Neural progenitor cell (in vitro differentiated cells): Measurements from ENCODE around the gene MED12L. TPM values are rescaled to one million over a fixed set of nuclear protein-coding genes. Genes with fewer than 3 reads are reported as not detected.

ENCODE experiments used
- DNase-seq: peaks from one replicate; pipeline ENCODE4 v3.0.0-alpha.2; 2016; ENCODE audit warnings: low spot score
- H2AFZ ChIP-seq: fragments of 200-600 bp; sonication (generic); replicated peaks from 2 replicates; pipeline ENCODE4 v1.6.1; 2016; ENCODE audit warnings: antibody characterized with exemption
- H3F3A ChIP-seq: fragments of 200-600 bp; sonication (generic); 2 replicates; pipeline ENCODE4 v1.6.1; 2016; ENCODE audit warnings: antibody characterized with exemption, low read depth
- H3K27ac ChIP-seq: fragments of 200-600 bp; sonication (generic); 2 replicates; pipeline ENCODE4 v1.5.1; 2016; ENCODE audit warnings: mild to moderate bottlenecking
- H3K27me3 ChIP-seq: fragments of 200-600 bp; sonication (generic); 2 replicates; pipeline ENCODE4 v1.6.1; 2016; ENCODE audit warnings: mild to moderate bottlenecking, moderate library complexity
- H3K36me3 ChIP-seq: fragments of 200-600 bp; sonication (generic); 2 replicates; pipeline ENCODE4 v1.5.1; 2016
- H3K4me1 ChIP-seq: fragments of 200-600 bp; sonication (generic); 2 replicates; pipeline ENCODE4 v1.6.1; 2016; ENCODE audit warnings: mixed run types
- H3K4me2 ChIP-seq: fragments of 200-600 bp; sonication (generic); 2 replicates; pipeline ENCODE4 v1.6.1; 2016
- H3K4me3 ChIP-seq: fragments of 200-600 bp; sonication (generic); 2 replicates; pipeline ENCODE4 v1.5.1; 2016
- H3K79me2 ChIP-seq: fragments of 200-600 bp; sonication (generic); 2 replicates; pipeline ENCODE4 v1.6.1; 2016; ENCODE audit warnings: low read depth
- H3K9ac ChIP-seq: fragments of 200-600 bp; sonication (generic); 2 replicates; pipeline ENCODE4 v1.6.1; 2016
- H3K9me3 ChIP-seq: fragments of 200-600 bp; sonication (generic); 2 replicates; pipeline ENCODE4 v1.5.1; 2016; ENCODE audit warnings: low read depth
- H4K20me1 ChIP-seq: fragments of 200-600 bp; sonication (generic); 2 replicates; pipeline ENCODE4 v1.6.1; 2016; ENCODE audit warnings: low read depth
- H3K27ac Mint-ChIP-seq: 3 replicates; pipeline ENCODE4 v1.8.0; 2021; ENCODE audit warnings: mixed read lengths
- H3K27me3 Mint-ChIP-seq: 2 replicates; pipeline ENCODE4 v1.8.0; 2022; ENCODE audit warnings: low read depth, mild to moderate bottlenecking, inconsistent platforms, moderate library complexity, mixed read lengths; ENCODE audit not compliant: insufficient read depth
- H3K36me3 Mint-ChIP-seq: 3 replicates; pipeline ENCODE4 v1.8.0; 2021; ENCODE audit warnings: mixed read lengths
- H3K4me1 Mint-ChIP-seq: 3 replicates; pipeline ENCODE4 v1.8.0; 2021; ENCODE audit warnings: mixed read lengths
- H3K4me3 Mint-ChIP-seq: 3 replicates; pipeline ENCODE4 v1.8.0; 2021; ENCODE audit warnings: mild to moderate bottlenecking, moderate library complexity, mixed read lengths
- H3K9me3 Mint-ChIP-seq: 3 replicates; pipeline ENCODE4 v1.8.0; 2020; ENCODE audit warnings: mixed read lengths
- EZH2 ChIP-seq: fragments of 200-600 bp; sonication (generic); IDR thresholded peaks from 2 replicates; pipeline ENCODE4 v1.6.1; 2017; ENCODE audit warnings: antibody characterized with exemption, mild to moderate bottlenecking, moderate library complexity
- EZH2phosphoT487 ChIP-seq: fragments of 200-600 bp; sonication (generic); IDR thresholded peaks from 2 replicates; pipeline ENCODE4 v1.6.1; 2017; ENCODE audit warnings: antibody characterized with exemption
- total RNA-seq: library from RNA; depleted of rRNA; stranded (reverse); fragments of >200 nt; gene quantifications from 2 replicates; pipeline ENCODE4 v1.2.3, GENCODE V29; 2015; ENCODE audit warnings: low replicate concordance
- TF ChIP-seq, protein P1 (sequence below): fragments of 200-600 bp; sonication (generic); IDR thresholded peaks from 2 replicates; pipeline ENCODE4 v1.5.1; 2017; ENCODE audit warnings: antibody characterized with exemption, mild to moderate bottlenecking

The MED12L gene
- total RNA-seq, 1 donor from 2014 or later, result 16.5 TPM

DNA sequence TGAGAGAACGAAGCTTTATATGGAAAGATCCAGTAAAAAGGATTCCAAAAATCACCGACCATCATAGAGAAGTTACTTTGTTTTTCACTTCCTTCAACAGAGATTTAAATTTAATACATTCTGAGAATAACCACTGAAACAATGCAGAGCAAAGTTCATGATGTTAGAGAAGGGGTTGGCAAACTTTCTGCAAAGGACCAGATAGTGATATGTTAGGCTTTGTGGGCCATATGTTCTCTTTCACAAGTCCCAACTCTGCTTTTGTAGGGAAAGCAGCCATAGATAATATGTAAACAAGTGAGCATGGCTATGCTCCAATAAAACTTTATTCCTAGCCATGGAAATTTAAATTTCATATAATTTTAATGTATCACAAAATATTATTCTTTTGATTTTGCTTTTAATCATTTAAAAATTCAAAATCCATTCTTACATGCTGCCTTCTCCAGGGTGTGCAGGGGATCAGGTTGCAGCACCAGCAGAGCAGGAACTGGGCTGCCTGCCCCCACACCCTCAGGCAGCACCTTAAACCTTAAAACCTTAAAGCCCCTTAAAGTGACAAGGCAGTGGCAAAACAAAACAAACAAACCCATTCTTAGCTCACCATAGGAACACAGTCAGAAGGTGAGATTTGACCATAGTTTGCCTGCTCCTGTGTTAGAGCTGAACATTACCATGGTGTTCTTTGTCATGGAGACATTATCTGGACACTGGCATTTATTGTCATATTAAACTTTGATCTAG is 392.3 kb downstream of the MED12L start:
- Histone ChIP-seq H3K9me3 (no peaks in the 10 kb centered on the region), H3K27ac (no peak overlapping the region), H3K9ac (no peak overlapping the region), H3K4me1 (peaks cover 25% of the 10 kb centered on the region), H3K4me3 (no peak overlapping the region), H3K27me3 (no peaks in the 10 kb centered on the region), H3F3A (no peaks in the 10 kb centered on the region), H4K20me1 (no peaks in the 10 kb centered on the region), H3K4me2 (peak overlapping the region; percentile 33), H2AFZ (no peak overlapping the region), H3K36me3 (no peaks in the 10 kb centered on the region), H3K79me2 (no peaks in the 10 kb centered on the region)
- peaks cover 6% of the 10 kb centered on the region for H3K27me3 Mint-ChIP-seq
- no peak for TF ChIP-seq EZH2phosphoT487
- TF ChIP-seq EZH2, result no peak
- TF ChIP-seq, protein P1, sequence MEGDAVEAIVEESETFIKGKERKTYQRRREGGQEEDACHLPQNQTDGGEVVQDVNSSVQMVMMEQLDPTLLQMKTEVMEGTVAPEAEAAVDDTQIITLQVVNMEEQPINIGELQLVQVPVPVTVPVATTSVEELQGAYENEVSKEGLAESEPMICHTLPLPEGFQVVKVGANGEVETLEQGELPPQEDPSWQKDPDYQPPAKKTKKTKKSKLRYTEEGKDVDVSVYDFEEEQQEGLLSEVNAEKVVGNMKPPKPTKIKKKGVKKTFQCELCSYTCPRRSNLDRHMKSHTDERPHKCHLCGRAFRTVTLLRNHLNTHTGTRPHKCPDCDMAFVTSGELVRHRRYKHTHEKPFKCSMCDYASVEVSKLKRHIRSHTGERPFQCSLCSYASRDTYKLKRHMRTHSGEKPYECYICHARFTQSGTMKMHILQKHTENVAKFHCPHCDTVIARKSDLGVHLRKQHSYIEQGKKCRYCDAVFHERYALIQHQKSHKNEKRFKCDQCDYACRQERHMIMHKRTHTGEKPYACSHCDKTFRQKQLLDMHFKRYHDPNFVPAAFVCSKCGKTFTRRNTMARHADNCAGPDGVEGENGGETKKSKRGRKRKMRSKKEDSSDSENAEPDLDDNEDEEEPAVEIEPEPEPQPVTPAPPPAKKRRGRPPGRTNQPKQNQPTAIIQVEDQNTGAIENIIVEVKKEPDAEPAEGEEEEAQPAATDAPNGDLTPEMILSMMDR, result no peak
- no peak overlapping the region for H3K27ac Mint-ChIP-seq
- peak; percentile 10 for DNase-seq
- H3K9me3 Mint-ChIP-seq, result peaks cover 6% of the 10 kb centered on the region
- H3K4me1 Mint-ChIP-seq, result peaks cover 12% of the 10 kb centered on the region
- no peak overlapping the region for H3K4me3 Mint-ChIP-seq
- no peaks in the 10 kb centered on the region for H3K36me3 Mint-ChIP-seq

GRCh38 chr3:151478335-151478697 is 392.9 kb downstream of the MED12L start:
- Mint-ChIP-seq H3K4me1 (peaks cover 12% of the 10 kb centered on the region), H3K36me3 (no peaks in the 10 kb centered on the region), H3K27me3 (peaks cover 6% of the 10 kb centered on the region), H3K4me3 (no peak overlapping the region), H3K9me3 (peaks cover 6% of the 10 kb centered on the region), H3K27ac (no peak overlapping the region)
- Histone ChIP-seq H3K4me3 (no peak overlapping the region), H3F3A (no peaks in the 10 kb centered on the region), H3K79me2 (no peaks in the 10 kb centered on the region), H3K27me3 (no peaks in the 10 kb centered on the region), H3K4me2 (peak overlapping the region; percentile 33), H3K27ac (no peak overlapping the region), H4K20me1 (no peaks in the 10 kb centered on the region), H3K36me3 (no peaks in the 10 kb centered on the region), H3K9me3 (no peaks in the 10 kb centered on the region), H3K4me1 (peaks cover 25% of the 10 kb centered on the region), H3K9ac (no peak overlapping the region), H2AFZ (no peak overlapping the region)
- TF ChIP-seq, protein P1, result no peak
- TF ChIP-seq EZH2 (no peak), EZH2phosphoT487 (no peak)
- no peak for DNase-seq

DNA sequence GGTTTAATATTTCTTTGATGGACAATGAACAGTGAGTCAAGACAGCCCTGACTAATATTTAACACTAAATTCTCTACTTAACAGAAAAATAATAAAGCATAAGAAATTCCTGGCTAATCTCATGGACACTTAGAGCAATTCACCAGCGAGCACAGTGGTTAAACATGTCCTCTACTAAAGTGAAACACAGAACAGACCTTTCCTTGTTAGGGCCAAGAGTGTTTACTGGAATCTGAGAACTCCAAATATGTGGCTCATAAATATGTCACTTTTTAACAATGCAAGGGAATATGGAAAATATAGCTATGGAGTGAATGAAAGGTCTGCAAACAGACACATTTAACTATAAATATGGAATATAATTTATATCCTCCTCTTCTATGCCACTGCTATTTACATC is 394.0 kb downstream of the MED12L start:
- H3K79me2 ChIP-seq, result no peaks in the 10 kb centered on the region
- no peak for DNase-seq
- Mint-ChIP-seq H3K27me3 (peaks cover 6% of the 10 kb centered on the region), H3K9me3 (peaks cover 6% of the 10 kb centered on the region), H3K36me3 (no peaks in the 10 kb centered on the region), H3K4me1 (peaks cover 12% of the 10 kb centered on the region), H3K4me3 (no peak overlapping the region), H3K27ac (no peak overlapping the region)
- no peaks in the 10 kb centered on the region for H3F3A ChIP-seq
- peaks cover 25% of the 10 kb centered on the region for H3K4me1 ChIP-seq
- no peaks in the 10 kb centered on the region for H3K9me3 ChIP-seq
- no peak overlapping the region for H3K27ac ChIP-seq
- H3K27me3 ChIP-seq, result no peaks in the 10 kb centered on the region
- TF ChIP-seq, protein P1, result no peak
- TF ChIP-seq EZH2 (no peak), EZH2phosphoT487 (no peak)
- no peak overlapping the region for H3K4me3 ChIP-seq
- H3K36me3 ChIP-seq, result no peaks in the 10 kb centered on the region
- H4K20me1 ChIP-seq, result no peaks in the 10 kb centered on the region
- H2AFZ ChIP-seq, result no peak overlapping the region
- H3K9ac ChIP-seq, result no peak overlapping the region
- no peak overlapping the region for H3K4me2 ChIP-seq
